ENCODE results near the gene ORC4. TPM values are rescaled to one million over a fixed set of nuclear protein-coding genes. Genes with fewer than 3 reads are reported as not detected.

Gene ORC4
- total RNA-seq, 1 donor from 2014 or later: 59.1 TPM

GRCh38 chr2:147910990-147911473 is 109.5 kb downstream of the ORC4 start:
- no peak for DNase-seq (ENCODE audit: extremely low spot score, unreplicated experiment)
- peak; percentile 96 for TF ChIP-seq CTCF (conservative IDR thresholded peaks at IDR 0.05)
- peak overlapping the region; percentile 64 for H3K27ac Mint-ChIP-seq

DNA sequence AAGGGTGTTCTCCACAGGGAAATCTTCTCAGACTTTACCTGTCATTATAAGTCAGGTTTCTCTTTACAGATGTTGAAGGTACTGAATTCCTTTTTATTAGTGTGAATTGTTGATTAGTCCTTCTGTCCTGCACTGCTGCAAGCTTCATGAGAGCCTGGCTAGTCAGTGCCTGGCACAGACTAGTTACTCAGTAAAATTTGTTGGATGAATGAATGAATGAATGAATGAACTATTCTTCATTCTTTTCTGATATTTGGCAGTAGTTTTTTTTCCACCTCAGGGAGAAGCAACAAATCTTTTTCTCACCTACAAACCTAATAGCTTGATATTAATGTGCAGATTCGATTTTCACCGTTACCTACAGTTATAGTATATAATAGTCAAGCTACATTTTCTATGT is 111.4 kb downstream of the ORC4 start:
- no peak for DNase-seq (ENCODE audit: extremely low spot score, unreplicated experiment)
- peaks cover 14% of the 10 kb centered on the region for H3K4me1 Mint-ChIP-seq (ENCODE audit: unreplicated experiment)
- no peak for TF ChIP-seq CTCF (conservative IDR thresholded peaks at IDR 0.05)
- H3K4me3 Mint-ChIP-seq: no peak overlapping the region
- no peaks in the 10 kb centered on the region for H3K9me3 Mint-ChIP-seq
- H3K27ac Mint-ChIP-seq: no peak overlapping the region
- peaks cover 18% of the 10 kb centered on the region for H3K36me3 Mint-ChIP-seq
- H3K27me3 Mint-ChIP-seq: no peaks in the 10 kb centered on the region

More at GRCh38 chr2:147910990-147911473, 109.5 kb downstream of the ORC4 start:
- H3K36me3 Mint-ChIP-seq: peaks cover 20% of the 10 kb centered on the region
- H3K4me3 Mint-ChIP-seq: no peak overlapping the region
- peaks cover 14% of the 10 kb centered on the region for H3K4me1 Mint-ChIP-seq (ENCODE audit: unreplicated experiment)
- H3K27me3 Mint-ChIP-seq: no peaks in the 10 kb centered on the region
- H3K9me3 Mint-ChIP-seq: no peaks in the 10 kb centered on the region

DNA sequence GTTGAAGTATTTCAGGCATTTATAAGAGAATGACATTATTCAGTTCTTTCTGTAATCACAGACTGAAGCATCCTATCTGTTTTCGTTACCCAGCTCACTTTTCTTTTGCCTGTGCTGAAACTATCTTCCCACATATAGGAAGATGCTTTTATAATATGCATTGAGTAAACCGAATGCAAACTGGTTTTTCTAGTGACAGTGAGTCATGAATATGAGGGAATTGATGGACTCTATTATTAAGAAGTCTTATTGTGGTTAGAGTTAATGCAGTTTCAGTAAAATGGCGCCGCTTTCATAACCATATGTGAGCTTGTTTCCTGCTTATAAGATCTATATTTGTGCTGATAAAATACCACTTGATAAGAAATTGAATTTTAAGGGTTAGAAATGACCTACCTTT is 116.5 kb downstream of the ORC4 start:
- DNase-seq (ENCODE audit: extremely low spot score, unreplicated experiment): no peak
- H3K27ac Mint-ChIP-seq: peak overlapping the region; percentile 21
- peaks cover 35% of the 10 kb centered on the region for H3K36me3 Mint-ChIP-seq
- no peak for TF ChIP-seq CTCF (conservative IDR thresholded peaks at IDR 0.05)
- no peaks in the 10 kb centered on the region for H3K27me3 Mint-ChIP-seq
- peaks cover 12% of the 10 kb centered on the region for H3K4me1 Mint-ChIP-seq (ENCODE audit: unreplicated experiment)
- no peaks in the 10 kb centered on the region for H3K9me3 Mint-ChIP-seq
- H3K4me3 Mint-ChIP-seq: no peak overlapping the region

DNA sequence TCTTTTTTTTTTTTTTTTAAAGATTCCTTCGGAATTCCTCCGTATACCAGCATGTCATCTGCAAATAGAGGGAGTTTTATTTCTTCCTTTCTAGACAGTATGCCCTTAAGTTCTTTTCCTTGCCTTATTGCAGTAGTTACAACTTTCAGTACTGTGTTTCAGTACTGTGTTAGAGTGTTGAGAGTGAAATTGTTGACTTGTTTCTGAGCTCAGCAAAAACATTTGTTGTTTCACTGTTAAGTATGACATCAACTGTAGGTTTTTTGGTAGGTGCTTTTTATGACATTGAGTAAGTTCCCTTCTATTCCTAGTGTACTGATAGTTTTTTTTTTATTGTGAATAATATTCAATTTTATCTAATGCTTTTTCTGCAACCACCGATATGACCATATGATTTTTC is 131.9 kb downstream of the ORC4 start:
- H3K4me1 Mint-ChIP-seq (ENCODE audit: unreplicated experiment): peaks cover 17% of the 10 kb centered on the region
- no peaks in the 10 kb centered on the region for H3K27me3 Mint-ChIP-seq
- TF ChIP-seq CTCF (conservative IDR thresholded peaks at IDR 0.05): no peak
- DNase-seq (ENCODE audit: extremely low spot score, unreplicated experiment): no peak
- H3K4me3 Mint-ChIP-seq: no peak overlapping the region
- no peak overlapping the region for H3K27ac Mint-ChIP-seq
- no peaks in the 10 kb centered on the region for H3K9me3 Mint-ChIP-seq
- H3K36me3 Mint-ChIP-seq: peaks cover 2% of the 10 kb centered on the region

DNA sequence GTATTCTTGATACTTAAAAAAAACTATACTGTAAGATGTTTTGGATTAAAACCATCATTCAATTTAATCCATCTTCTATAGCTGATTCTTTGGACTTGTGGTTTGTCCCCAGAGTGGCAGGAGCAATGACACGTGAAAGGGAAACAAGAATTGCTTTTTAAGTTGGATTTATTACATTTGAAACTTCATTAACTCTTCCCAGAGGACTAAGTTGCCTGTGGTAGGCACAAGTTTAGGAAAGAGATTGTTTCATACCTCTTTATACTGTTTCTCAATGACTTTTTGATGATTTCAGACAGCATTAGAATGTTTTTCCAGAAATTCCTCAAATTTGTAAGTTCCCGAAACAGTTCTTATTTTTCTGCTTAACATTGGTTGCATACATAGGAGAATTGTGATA is 134.4 kb downstream of the ORC4 start:
- TF ChIP-seq CTCF (conservative IDR thresholded peaks at IDR 0.05): no peak
- no peak overlapping the region for H3K27ac Mint-ChIP-seq
- no peaks in the 10 kb centered on the region for H3K36me3 Mint-ChIP-seq
- DNase-seq (ENCODE audit: extremely low spot score, unreplicated experiment): no peak
- no peak overlapping the region for H3K4me3 Mint-ChIP-seq
- H3K9me3 Mint-ChIP-seq: no peaks in the 10 kb centered on the region
- H3K4me1 Mint-ChIP-seq (ENCODE audit: unreplicated experiment): peaks cover 17% of the 10 kb centered on the region
- H3K27me3 Mint-ChIP-seq: no peaks in the 10 kb centered on the region

- H3K4me3 Mint-ChIP-seq: no peak overlapping the region
- H3K27me3 Mint-ChIP-seq: no peaks in the 10 kb centered on the region
- no peak for TF ChIP-seq CTCF (conservative IDR thresholded peaks at IDR 0.05)
- H3K4me1 Mint-ChIP-seq (ENCODE audit: unreplicated experiment): peaks cover 17% of the 10 kb centered on the region
- H3K27ac Mint-ChIP-seq: no peak overlapping the region
- H3K9me3 Mint-ChIP-seq: no peaks in the 10 kb centered on the region
- no peaks in the 10 kb centered on the region for H3K36me3 Mint-ChIP-seq
- DNase-seq (ENCODE audit: extremely low spot score, unreplicated experiment): no peak
Measured at GRCh38 chr2:147884830-147885229, 135.7 kb downstream of the ORC4 start.

All from type B pancreatic cell (in vitro differentiated cells).